Hematopoietic multipotent progenitor cell treated with erythropoietin and hydrocortisone succinate and interleukin-3 and kit ligand, for 6 days (in vitro differentiated cells): ENCODE results near the gene KCTD10.
"Not testable (repeated sequence)": the region's sequence is repeated elsewhere in the genome, so short reads cannot be mapped to it uniquely, and the experiment has no call there.

Experiments
- DNase-seq: peaks from one replicate; pipeline ENCODE4 v3.0.0-alpha.2; 2015

KCTD10 gene

DNA sequence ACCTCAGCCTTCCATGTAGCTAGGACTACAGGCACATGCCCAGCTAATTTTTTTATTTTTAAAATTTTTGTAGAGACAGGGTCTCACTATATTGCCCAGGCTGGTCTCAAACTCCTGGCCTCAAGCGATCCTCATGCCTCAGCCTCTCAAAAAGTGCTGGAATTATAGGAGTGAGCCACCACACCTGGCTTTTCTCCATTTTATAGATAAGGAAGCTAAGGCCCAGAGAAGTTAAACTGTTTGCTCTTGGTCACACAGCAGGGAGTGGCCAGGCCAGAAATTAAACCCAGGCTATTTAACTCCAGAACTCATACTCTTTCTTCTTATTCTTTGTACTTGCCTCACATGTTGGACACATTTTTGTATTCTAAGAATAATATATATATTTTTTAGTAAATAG lies 16.8 kb upstream of the KCTD10 start:
- no peak for DNase-seq

GRCh38 chr12:109493090-109493489 lies 16.0 kb upstream of the KCTD10 start:
- DNase-seq, result no peak

- DNase-seq, result no peak
Measured at GRCh38 chr12:109492371-109492770, 15.3 kb upstream of the KCTD10 start.

DNA sequence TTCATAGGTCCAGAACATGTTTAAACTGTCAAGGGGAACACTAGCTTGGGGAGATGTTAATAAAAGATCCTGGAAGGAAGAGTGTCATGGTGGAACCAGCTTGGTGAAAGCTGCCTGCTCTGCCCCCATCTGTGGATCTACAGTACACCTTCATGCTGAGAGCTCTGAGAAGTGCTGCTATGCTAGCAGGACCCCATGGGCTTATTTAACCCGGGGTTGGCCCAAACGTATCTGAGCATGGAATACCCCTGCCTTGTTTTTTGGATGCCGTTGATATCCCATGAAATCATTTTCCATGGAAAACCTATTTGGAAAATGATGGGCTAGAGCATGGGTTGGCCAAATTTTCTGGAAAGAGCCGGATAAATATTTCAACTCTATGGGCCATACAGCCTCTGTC lies 14.6 kb upstream of the KCTD10 start:
- DNase-seq, result no peak

DNA sequence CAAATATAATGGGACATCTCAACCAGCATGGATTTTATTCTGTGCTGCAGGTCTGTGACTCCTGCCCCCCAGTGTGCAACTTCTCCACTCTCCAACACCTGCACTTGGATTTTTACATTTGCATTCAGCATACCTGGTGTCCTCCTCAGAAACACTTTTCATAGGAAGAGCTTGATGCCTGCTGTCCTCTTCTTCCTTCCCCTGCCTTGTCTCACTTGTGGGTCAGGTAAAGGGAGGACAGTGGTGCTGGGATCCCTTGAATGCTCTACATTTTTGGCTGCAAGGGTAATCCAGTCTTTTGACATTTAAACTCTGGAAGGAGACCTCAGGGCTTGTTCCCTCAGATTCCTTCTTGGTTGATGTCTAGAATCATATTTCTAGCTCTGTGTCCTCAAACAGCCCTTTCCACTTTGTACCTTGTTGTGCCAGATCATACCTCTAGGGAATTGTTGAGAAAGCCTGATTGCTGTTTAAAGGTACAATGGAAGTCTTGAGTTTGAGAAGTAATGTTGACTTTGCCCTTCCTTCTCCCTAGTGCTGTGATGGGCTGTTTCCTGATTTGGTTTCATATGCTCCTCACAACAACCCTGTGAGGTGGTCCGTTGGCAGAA lies 13.0 kb upstream of the KCTD10 start:
- no peak for DNase-seq

DNA sequence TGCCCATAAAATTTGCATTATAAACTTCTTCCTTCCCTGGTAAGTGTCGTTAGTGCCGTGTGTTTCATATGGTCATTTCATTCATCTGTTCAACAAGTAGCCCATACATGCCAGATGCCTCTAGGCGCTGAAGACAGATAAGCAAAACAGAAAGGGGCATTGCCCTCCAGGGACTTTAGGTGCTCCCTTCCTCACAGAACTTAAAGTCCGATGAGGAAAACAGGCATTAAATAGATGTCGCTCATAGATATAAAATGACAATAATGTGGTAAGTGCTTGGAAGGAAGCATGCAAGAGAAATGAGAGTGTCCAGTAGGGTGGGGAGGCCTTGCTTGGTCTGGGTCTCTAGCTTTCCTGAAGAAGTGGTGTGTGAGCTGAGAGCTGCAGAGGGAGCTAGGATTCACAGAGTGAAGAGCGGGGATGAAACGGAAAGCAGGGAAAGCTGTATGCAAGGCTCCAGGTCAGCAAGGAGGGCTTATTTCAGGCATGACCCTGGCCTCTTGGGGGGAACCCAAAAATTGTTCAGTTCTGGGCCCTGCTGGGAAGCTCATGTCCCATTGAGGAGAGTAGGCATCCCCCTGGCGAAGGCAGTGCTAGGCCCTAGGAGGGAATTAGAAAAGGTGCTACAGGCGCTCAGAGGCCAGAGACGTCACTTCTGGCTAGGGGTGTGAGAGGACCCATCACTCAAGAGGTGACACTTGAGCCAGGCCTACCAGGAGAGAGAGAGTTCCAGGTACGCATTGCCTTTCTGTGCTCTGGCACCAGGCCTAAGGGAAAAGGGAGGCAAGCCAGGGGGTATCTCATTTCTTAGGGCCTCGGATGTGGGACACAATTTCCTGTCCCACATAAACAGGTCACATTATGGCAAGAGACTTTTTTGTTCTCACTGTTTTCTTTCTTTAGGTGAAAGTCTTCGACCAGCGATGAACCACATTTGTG lies 12.2 kb upstream of the KCTD10 start:
- DNase-seq, result no peak

GRCh38 chr12:109488051-109488665 lies 11.1 kb upstream of the KCTD10 start:
- no peak for DNase-seq

DNA sequence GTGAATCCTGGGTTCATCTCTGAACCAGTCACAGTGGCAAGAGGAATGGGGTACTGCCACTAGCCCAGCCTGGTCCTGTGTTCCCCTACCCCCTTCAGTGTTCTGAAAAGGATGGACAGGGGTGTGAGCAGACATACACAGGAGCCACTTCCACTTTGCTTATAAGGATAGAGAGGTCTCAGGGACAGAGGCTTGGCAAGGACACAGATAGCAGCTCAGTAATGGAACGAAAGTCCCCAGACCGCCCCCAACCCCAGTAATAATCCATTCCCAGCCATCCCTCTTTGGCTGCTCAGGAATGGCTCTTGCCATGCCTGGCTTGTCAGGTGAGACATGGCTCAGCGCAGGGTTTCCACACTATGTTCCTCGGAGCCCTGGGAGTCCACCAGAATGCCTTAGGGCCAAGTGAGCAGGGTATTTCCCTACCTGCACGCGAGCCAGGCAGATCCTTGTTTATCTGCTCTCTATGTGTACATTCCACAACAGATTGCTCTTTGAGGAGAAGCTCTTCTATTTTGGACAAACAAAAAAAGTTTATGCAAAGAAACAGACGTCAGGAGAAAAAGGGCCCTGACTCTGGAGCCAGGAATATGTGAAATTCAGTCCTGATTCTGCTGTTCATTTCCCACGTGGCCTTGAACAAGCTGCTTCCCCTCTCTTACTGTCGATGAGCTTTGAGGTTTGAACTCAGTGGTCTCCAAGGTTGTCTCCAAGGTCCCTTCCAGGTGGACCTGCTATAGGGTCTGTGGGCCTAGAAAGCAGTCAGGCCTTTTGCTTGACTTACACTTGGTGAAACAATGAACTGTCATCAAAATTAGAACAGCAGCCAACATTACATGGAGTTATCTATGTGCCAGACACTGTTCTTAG lies 10.3 kb upstream of the KCTD10 start:
- DNase-seq, result no peak

GRCh38 chr12:109485201-109485600 lies 8.1 kb upstream of the KCTD10 start:
- DNase-seq, result no peak

DNA sequence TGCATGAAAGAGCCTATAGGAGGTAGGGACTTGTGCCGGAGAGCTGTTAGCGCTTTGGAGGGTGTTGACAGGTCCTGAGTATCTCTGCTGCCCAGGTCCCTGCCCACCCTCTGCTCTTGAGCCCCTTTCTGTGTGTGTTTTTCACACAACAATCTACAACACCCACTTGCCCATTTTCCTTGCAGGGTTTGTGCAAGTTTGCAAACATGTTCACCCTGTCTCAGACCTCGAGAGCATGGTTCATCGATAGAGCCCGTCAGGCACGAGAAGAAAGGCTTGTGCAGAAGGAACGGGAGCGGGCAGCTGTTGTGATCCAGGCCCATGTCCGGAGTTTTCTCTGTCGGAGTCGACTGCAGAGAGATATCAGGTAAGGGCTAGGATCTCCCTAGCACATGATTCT lies 6.2 kb upstream of the KCTD10 start:
- DNase-seq, result no peak

DNA sequence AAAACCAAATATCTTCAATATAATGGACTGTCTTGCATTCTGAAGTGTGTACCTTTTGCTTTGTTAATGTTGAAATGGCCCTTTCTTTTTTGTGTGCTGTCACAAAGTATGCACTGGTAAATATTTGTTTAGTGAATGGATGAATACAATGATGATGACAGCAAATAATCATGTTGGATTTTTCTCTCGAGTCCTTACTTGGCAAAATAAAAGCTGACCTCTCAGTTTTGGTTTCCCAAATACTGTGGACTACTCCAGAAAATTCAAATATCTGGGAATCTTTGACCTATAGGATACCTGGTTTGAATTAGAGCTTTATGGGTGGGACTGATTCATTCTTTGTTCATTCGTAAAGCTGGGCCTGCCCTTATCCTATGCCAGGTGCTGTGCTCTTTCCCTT lies 5.8 kb upstream of the KCTD10 start:
- DNase-seq, result no peak

- no peak for DNase-seq
Measured at GRCh38 chr12:109482491-109482890, 5.4 kb upstream of the KCTD10 start.

DNA sequence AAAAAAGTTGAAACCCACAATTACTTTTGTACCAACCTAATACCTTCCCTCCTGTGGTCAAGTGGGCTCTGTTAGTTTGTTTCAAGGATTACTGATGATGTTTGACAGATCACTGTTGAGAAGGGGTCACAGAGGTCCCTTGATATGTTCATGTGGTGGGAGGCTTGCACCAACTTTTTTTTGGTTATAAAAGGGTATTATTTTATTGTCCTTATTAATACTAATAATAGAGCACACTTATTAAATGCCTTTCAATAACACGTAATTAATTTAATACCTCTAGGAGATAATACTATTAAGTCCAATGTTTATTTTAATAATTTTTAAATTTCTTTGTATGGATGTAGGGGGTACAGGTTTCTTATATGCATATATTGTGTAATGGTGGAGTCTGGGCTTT lies 4.8 kb upstream of the KCTD10 start:
- DNase-seq, result no peak

GRCh38 chr12:109480356-109480755 lies 3.3 kb upstream of the KCTD10 start:
- DNase-seq, result no peak

GRCh38 chr12:109479761-109480160 lies 2.7 kb upstream of the KCTD10 start:
- DNase-seq, result no peak

- DNase-seq, result no peak
Measured at GRCh38 chr12:109477963-109478315, 839 bp upstream of the KCTD10 start.

DNA sequence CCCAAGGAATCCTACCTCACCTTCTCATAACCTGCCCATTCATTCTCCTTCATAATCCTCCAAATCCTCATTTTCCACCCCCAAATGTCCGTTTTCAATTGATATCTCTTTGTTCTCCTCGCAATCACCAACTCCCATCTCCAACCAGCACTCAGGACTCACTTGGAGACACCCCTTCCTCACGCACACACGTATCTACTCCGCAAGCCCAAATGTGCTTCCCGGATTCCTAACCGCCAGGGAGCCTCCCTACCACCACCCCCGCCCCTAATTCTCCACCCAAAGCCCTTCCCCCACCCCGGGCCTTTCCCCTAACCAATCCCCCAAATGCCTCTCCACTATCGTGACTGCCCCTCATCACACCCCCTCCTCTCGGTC lies 304 bp downstream of the KCTD10 start:
- DNase-seq, result no peak

DNA sequence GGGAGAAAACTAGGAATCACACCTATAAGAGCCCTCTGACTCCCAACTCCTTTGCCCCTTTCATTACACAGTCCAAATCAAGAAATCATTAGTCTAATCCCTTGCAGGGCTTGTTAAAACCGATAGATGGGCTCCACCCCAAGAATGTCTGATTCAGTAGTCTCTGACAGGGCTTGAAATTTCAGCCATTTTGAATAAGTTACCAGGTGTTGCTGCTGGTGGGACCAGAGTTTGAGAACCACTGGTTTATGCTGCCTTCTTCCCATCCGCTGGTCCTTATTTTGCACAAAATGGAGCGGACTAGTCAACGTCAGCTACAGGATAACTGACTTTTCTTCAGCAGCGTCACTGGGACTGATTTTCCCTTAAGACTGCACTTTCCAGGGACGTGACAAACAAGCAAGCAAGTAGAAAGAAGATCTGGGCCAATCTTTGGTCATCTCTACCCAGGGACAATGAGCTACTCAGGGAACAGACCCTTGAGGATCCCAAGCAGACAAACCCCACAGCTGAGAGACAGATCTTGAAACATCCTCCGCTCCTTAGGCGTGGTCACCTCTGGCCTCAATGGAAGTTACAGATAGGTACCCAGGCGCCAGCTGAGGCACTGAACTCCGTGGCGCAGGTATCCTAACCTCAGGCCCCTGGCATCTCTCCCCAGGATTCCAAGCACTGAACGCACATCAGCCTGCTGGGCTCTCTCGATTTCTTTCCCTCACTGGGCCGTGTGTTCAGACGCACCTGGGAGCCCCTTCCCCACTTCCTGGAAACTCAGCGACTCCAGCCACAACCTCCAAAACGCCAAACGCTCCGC lies 900 bp downstream of the KCTD10 start:
- peak; percentile 17 for DNase-seq

DNA sequence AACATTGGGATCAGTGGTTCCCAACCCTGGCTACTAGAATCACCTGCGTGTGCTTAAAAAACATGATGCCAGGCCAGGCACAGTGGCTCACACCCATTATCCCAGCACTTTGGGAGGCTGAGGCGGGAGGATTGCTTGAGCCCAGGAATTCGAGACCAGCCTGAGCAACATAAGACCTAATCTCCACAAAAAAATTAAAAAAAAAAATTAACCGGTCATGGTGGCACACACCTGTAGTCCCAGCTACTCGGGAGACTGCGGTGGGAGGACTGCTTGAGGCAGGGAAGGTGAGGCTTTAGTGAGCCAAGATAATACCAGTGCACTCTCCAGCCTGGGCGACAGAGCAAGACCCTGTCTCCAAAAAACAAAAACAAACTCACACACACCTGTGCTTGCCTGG lies 2.0 kb downstream of the KCTD10 start:
- DNase-seq, result no peak

GRCh38 chr12:109473526-109474270 lies 3.4 kb downstream of the KCTD10 start:
- not testable (repeated sequence) for DNase-seq

- DNase-seq, result no peak
Measured at GRCh38 chr12:109473006-109473405, 4.1 kb downstream of the KCTD10 start.

- DNase-seq, result no peak
Measured at GRCh38 chr12:109469517-109469916, 7.6 kb downstream of the KCTD10 start.
